GM21576 (cell line): ENCODE results near the gene OR13C9.
"Not testable (repeated sequence)": the region's sequence is repeated elsewhere in the genome, so short reads cannot be mapped to it uniquely, and the experiment has no call there.

Experiments used
- ATAC-seq: cut with Tn5 transposase; IDR thresholded peaks from one replicate; pipeline ENCODE4 v1.9.1; 2021; ENCODE audit warnings: mild to moderate bottlenecking, moderate library complexity; ENCODE audit not compliant: unreplicated experiment

OR13C9 gene

GRCh38 chr9:104618104-104618503 lies at the start of gene OR13C9:
Gene OR13C9, minus strand, starts transcription at chr9:104618204. Its CDS starts 0 bp downstream, at chr9:104618204.
- ATAC-seq, result no peak

DNA sequence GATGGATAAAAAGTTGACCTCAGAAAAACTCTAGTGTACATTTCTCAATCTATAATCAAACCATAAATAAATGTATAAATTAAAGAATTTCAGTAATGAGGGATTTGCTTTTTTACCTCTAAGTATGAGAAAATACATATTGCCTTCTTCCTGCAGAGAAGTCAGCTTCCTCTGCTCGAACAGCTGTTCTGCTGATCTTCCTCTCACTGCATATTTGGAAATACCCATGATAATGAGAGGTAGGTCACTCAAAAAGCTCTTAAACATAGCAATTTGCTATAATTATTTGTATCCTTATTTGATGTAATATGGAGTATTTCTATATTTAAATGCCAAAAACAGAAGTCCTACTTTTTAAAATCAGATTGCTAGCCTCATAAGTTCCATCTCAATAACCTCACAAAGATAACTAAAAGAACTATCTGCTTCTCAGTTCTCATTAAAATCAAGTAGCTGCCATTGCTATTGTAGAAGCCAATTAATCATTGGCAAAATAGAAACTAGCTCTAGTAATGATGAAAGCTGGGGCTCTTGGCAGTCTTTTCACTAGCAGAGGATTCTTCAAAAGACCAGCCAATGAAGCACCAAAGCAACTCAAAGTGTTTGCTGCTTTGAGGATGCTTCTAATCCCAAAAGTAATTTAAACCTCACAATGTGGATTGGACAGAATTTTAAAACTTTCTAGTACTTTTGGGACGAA lies 40.6 kb upstream of the OR13C9 start:
- ATAC-seq, result no peak

DNA sequence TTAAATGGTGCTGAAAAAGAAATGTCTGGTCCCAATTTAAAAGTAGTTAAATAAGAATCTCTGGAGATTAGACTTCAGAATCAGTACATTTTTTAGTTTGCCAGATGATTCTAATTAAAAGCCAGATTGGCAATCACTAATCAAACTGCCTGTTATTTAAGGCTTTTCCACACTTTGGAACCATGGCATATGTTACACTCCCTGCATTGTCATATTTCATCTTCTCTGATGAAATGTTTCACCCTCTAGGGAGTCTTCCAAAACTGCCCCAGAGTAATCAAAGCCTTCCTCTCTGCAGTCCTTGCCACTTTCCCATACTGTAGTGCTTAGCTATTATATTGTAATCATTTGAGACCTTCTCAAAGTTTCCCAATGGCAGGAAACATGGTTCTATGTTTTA lies 17.5 kb upstream of the OR13C9 start:
- ATAC-seq, result no peak

DNA sequence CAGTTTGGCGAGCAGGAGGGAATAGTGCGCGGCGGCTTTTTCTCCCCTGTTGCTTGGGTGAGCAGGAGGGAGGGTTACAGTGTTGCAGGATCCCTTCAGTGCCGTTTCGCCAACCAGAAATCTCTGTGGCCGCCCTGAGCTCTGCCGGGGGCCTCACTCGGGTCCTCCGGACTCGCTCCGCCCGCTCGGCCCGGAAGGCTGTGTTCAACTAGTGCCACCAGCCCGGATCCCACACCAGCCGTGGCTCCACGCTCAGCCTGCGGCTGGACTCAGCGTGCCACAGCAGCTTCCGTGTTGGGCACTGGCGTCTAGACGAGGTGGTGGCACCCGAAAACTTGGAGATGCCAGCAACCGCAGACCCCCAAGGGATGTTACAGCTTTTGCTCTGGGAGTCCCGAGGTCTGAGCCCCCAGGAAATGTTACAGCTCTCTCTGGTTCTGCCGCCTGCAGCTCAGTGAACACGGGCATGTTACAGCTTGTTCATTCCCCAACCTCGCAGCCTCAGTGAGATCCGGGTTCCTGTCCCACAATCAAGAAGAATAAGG lies 16.0 kb upstream of the OR13C9 start:
- ATAC-seq, result no peak

- not testable (repeated sequence) for ATAC-seq
Measured at GRCh38 chr9:104625964-104626363, 8.0 kb upstream of the OR13C9 start.

- no peak for ATAC-seq
Measured at GRCh38 chr9:104617418-104617817, 586 bp downstream of the OR13C9 start.

GRCh38 chr9:104611213-104611612 lies 6.8 kb downstream of the OR13C9 start:
- ATAC-seq, result no peak

DNA sequence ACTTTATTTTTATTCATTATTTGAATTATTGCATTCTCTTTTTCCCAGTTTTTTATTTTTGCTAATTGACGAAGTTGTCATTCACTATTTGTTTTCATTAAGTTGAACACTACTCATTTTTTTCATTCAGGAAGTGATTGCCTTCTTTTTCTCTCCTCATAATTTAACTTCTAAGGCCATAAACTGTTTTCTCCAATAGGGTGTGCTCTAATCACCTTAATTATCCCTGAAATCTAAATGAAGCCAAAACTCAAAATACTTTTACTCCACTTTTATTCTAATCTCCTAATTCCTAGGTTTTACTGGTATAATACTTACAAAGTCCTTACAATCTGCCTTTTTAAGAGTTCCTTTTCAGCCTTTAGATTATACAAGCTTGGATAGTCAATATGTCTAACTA lies 9.7 kb downstream of the OR13C9 start:
- ATAC-seq, result no peak

DNA sequence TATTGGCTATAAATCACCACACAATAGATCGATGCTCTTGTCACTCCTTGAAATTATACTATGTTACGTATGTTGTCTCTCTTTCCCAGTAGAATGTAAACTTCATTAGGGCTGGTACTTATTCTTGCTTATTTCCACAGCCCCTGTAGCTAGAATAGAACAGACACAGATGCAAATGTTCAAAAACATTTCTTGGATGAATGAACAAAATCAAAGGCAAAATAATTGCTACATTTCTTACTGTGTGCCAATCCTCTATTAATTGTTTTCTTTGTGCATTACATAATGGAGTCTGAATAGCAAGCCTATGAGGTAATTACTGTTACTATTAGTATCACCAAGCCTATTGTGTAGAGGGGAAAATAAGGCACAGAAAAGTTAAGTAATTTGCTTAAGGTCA lies 11.9 kb downstream of the OR13C9 start:
- no peak for ATAC-seq

DNA sequence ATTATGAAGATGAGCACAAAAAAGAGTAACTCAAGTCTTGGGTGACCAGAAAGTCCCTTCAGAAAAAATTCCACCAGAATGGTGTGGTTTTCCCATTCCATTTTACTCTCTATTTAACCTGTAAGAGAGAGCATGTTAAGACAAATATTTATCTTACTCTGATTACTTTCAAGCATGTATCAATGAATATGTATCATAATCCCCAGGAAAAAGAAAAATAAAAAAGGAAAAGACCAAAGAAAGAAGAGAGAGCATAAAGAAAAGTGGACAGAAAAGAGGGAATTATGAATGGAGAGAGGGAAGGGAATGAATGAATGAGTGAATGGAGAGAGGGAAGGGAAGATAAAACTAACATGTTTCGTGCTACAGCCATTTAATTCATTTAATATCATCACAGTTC lies 12.5 kb downstream of the OR13C9 start, which contains the start of gene OR13C2:
OR13C2 (minus strand) TSS at position 101 of the 400 bp plus-strand sequence; CDS start at position 101, 0 bp downstream.
- not testable (repeated sequence) for ATAC-seq

DNA sequence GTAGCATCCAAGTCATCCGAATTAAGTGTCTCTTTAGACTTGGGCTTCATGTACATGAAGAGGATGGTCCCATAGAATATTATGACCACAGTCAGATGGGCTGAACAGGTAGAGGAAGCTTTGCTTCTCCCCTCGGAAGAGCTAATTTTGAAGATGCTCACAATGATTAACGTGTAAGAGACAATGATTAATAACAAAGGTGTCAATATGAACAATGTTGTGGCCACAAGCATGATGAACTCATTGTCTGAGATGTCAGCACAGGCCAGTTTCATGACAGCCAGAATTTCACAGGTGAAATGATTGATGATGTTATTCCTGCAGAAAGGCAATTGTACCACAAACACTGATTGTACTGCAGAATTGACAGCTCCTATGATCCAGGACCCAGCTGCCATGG lies 13.2 kb downstream of the OR13C9 start:
- no peak for ATAC-seq

- not testable (repeated sequence) for ATAC-seq
Measured at GRCh38 chr9:104599313-104599712, 18.7 kb downstream of the OR13C9 start, which contains the start of gene OR13C5. Gene OR13C5, minus strand, starts transcription at chr9:104599413. Its CDS starts 0 bp downstream, at chr9:104599413.

GRCh38 chr9:104598749-104599148 lies 19.3 kb downstream of the OR13C9 start:
- not testable (repeated sequence) for ATAC-seq

GRCh38 chr9:104589626-104590025 lies 28.4 kb downstream of the OR13C9 start:
- no peak for ATAC-seq

DNA sequence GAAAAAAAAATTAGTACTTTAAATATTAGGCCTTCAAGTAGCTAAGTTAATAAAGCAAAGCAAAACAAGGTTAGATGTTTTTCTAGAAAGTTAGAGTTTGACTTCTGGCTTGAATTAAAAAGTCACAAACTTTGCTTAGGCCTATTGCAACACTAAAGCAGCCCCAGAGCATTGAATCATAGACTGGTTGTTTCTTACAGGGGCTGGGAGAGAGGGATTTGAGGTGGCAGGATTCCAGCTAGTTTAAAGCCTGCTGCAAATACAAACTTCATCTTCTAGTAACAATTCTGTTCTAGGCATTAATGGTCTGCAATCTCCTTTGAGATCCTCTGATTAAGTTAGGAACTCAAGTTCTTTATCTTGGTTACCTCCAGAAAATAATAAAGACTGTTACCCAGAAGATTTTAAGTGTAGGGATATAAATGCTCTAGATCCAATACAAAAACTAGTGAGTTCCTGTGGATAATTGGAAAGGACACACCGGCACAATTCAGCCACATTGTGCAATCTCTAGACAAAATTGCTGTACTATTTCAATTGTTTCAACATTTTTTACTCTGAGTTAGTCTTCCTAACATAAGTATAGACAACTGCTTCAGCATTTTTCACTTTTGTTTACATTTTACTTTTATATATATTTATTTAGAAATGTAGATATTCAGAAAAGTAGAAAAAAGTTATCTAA lies 31.4 kb downstream of the OR13C9 start:
- no peak for ATAC-seq

DNA sequence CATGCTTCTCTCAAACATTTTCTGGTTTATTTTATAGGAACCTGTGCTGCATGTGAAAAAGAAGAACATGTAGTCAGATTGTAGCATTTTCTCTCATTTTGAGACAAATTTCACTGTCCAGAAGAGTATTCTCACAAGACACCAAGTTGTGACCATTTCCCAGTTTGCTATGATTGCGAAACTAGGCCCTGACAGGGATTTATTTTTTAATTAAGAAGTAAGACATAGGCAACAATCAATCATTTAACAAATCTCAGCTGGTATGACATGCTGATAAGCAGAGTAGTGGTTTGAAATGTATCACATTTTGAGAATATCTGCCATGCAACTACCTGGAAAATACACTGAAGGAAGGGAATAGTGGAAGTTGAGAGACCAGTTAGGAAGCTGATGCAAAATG lies 37.4 kb downstream of the OR13C9 start:
- ATAC-seq, result no peak

GRCh38 chr9:104577263-104577662 lies 40.7 kb downstream of the OR13C9 start:
- ATAC-seq, result no peak

GRCh38 chr9:104575456-104575855 lies 42.5 kb downstream of the OR13C9 start:
- ATAC-seq, result no peak

- no peak for ATAC-seq
Measured at GRCh38 chr9:104572612-104573011, 45.4 kb downstream of the OR13C9 start.

GRCh38 chr9:104568868-104569267 lies 49.1 kb downstream of the OR13C9 start, which contains the start of gene OR13C8:
Gene OR13C8, plus strand, starts transcription at chr9:104569168. Its CDS starts 0 bp downstream, at chr9:104569168.
- no peak for ATAC-seq
